DND-41 (cell line): Measurements from ENCODE around the gene VIT.

ENCODE experiments used
- ATAC-seq: fragments of 200-7000 bp; cut with Tn5 transposase; 3 replicates; pipeline ENCODE4 v1.9.1; 2021; ENCODE audit warnings: low read depth; ENCODE audit not compliant: insufficient read depth
- DNase-seq: peaks from one replicate; pipeline ENCODE4 v3.0.0-alpha.2; 2020
- H2AFZ ChIP-seq: 2 replicates; pipeline ENCODE4 v1.6.0; 2012; ENCODE audit warnings: low read depth, low read length
- H3K27ac ChIP-seq: 2 replicates; pipeline ENCODE4 v1.5.1; 2012; ENCODE audit warnings: low read length, inconsistent platforms
- H3K27me3 ChIP-seq: fragments of 200-600 bp; sonication (generic); 2 replicates; pipeline ENCODE4 v1.6.0; 2012; ENCODE audit warnings: low read length, mild to moderate bottlenecking, inconsistent platforms; ENCODE audit not compliant: insufficient read depth, poor library complexity
- H3K36me3 ChIP-seq: 2 replicates; pipeline ENCODE4 v1.5.1; 2012; ENCODE audit warnings: low read length, inconsistent platforms; ENCODE audit not compliant: insufficient read depth
- H3K4me1 ChIP-seq: 2 replicates; pipeline ENCODE4 v1.5.1; 2012; ENCODE audit warnings: mild to moderate bottlenecking, low read length; ENCODE audit not compliant: insufficient read depth
- H3K4me2 ChIP-seq: 2 replicates; pipeline ENCODE4 v1.6.0; 2012; ENCODE audit warnings: mild to moderate bottlenecking, moderate library complexity, low read length, inconsistent platforms; ENCODE audit not compliant: insufficient read depth
- H3K4me3 ChIP-seq, 2 experiments: fragments of 200-600 bp in 1 of 2; shearing (Covaris generic) in 1 of 2; 2 replicates each; pipeline ENCODE4 v1.5.1; 2012 to 2016; ENCODE audit warnings: inconsistent platforms in 2 of 2, low read length in 2 of 2, mild to moderate bottlenecking in 2 of 2, low read depth in 1 of 2, moderate library complexity in 1 of 2
- H3K79me2 ChIP-seq: 2 replicates; pipeline ENCODE4 v1.6.0; 2012; ENCODE audit warnings: low read length, inconsistent platforms; ENCODE audit not compliant: insufficient read depth
- H3K9ac ChIP-seq: 2 replicates; pipeline ENCODE4 v1.6.0; 2012; ENCODE audit warnings: low read depth, mild to moderate bottlenecking, inconsistent platforms, low read length, moderate library complexity
- H3K9me3 ChIP-seq: 2 replicates; pipeline ENCODE4 v1.5.1; 2012; ENCODE audit warnings: low read length, moderate library complexity, mild to moderate bottlenecking, inconsistent platforms; ENCODE audit not compliant: insufficient read depth, severe bottlenecking
- H4K20me1 ChIP-seq: 2 replicates; pipeline ENCODE4 v1.6.0; 2012; ENCODE audit warnings: low read length; ENCODE audit not compliant: insufficient read depth
- CTCF ChIP-seq: IDR thresholded peaks from 2 replicates; pipeline ENCODE4 v1.5.1; 2012; ENCODE audit warnings: borderline replicate concordance, low read length, moderate library complexity, mild to moderate bottlenecking; ENCODE audit not compliant: poor library complexity, severe bottlenecking; ENCODE audit errors: extremely low read depth
- EZH2 ChIP-seq: IDR thresholded peaks from 3 replicates; pipeline ENCODE4 v1.6.1; 2012; ENCODE audit warnings: borderline replicate concordance, low read depth, mild to moderate bottlenecking, moderate library complexity, low read length, inconsistent platforms; ENCODE audit not compliant: severe bottlenecking

VIT gene

GRCh38 chr2:36783246-36783645 lies 86.7 kb downstream of the VIT start:
- Histone ChIP-seq H4K20me1 (no peaks in the 10 kb centered on the region), H3K4me2 (no peak overlapping the region), H3K4me3 (no peak overlapping the region), H2AFZ (no peak overlapping the region), H3K27me3 (peaks cover 7% of the 10 kb centered on the region), H3K79me2 (no peaks in the 10 kb centered on the region), H3K4me1 (peaks cover 5% of the 10 kb centered on the region), H3K27ac (no peak overlapping the region), H3K36me3 (no peaks in the 10 kb centered on the region), H3K9me3 (no peaks in the 10 kb centered on the region), H3K9ac (no peak overlapping the region)
- ATAC-seq, result no peak
- no peak for DNase-seq
- TF ChIP-seq EZH2 (no peak), CTCF (no peak)

- no peaks in the 10 kb centered on the region for H4K20me1 ChIP-seq
- ATAC-seq, result peak; percentile 81
- H3K36me3 ChIP-seq, result no peaks in the 10 kb centered on the region
- no peak overlapping the region for H3K27ac ChIP-seq
- no peak overlapping the region for H3K4me2 ChIP-seq
- H3K4me3 ChIP-seq, result no peak overlapping the region
- H3K79me2 ChIP-seq, result no peaks in the 10 kb centered on the region
- DNase-seq, result peak; percentile 72
- H2AFZ ChIP-seq, result no peak overlapping the region
- no peak overlapping the region for H3K9ac ChIP-seq
- TF ChIP-seq CTCF (peak; percentile 96), EZH2 (no peak)
- peaks cover 7% of the 10 kb centered on the region for H3K27me3 ChIP-seq
- no peaks in the 10 kb centered on the region for H3K4me1 ChIP-seq
- no peaks in the 10 kb centered on the region for H3K9me3 ChIP-seq
Observed at GRCh38 chr2:36785179-36785795, 88.8 kb downstream of the VIT start.

GRCh38 chr2:36789181-36789804 lies 92.8 kb downstream of the VIT start:
- no peaks in the 10 kb centered on the region for H3K36me3 ChIP-seq
- no peaks in the 10 kb centered on the region for H4K20me1 ChIP-seq
- H3K9ac ChIP-seq, result no peak overlapping the region
- peaks cover 16% of the 10 kb centered on the region for H3K4me1 ChIP-seq
- TF ChIP-seq CTCF (no peak), EZH2 (no peak)
- H3K27me3 ChIP-seq, result no peaks in the 10 kb centered on the region
- no peak overlapping the region; the same call in 1 of the 2 replicates for H2AFZ ChIP-seq
- no peak overlapping the region for H3K4me3 ChIP-seq
- no peak overlapping the region for H3K27ac ChIP-seq
- no peak for ATAC-seq
- no peaks in the 10 kb centered on the region for H3K9me3 ChIP-seq
- no peak for DNase-seq
- no peak overlapping the region for H3K4me2 ChIP-seq
- H3K79me2 ChIP-seq, result no peaks in the 10 kb centered on the region
